NCI-H187 treated with DMSO at 0.1 percent for 48 hours (cell line): ENCODE results near the gene OR2G2.

Experiments
- DNase-seq: peaks from one replicate; lab custom pipeline; 2025; lab: John Stamatoyannopoulos, UW

Gene OR2G2

GRCh38 chr1:247588060-247588459 lies at the start of gene OR2G2:
TSS of gene OR2G2 (plus strand) at chr1:247588360. CDS start at chr1:247588360, 0 bp downstream.
- DNase-seq, result no peak

GRCh38 chr1:247538561-247538960 lies 49.6 kb upstream of the OR2G2 start:
- no peak for DNase-seq

- no peak for DNase-seq
Observed at GRCh38 chr1:247539215-247539614, 48.9 kb upstream of the OR2G2 start.

- no peak for DNase-seq
Observed at GRCh38 chr1:247540581-247540980, 47.6 kb upstream of the OR2G2 start.

- no peak for DNase-seq
Observed at GRCh38 chr1:247542811-247543210, 45.3 kb upstream of the OR2G2 start.

GRCh38 chr1:247548092-247548491 lies 40.1 kb upstream of the OR2G2 start:
- no peak for DNase-seq

GRCh38 chr1:247548769-247549182 lies 39.4 kb upstream of the OR2G2 start, which contains the start of gene GCSAML:
TSS of gene GCSAML (plus strand) at chr1:247549134. CDS start at chr1:247549192, 58 bp downstream.
- DNase-seq, result no peak

GRCh38 chr1:247551721-247552120 lies 36.4 kb upstream of the OR2G2 start:
- DNase-seq, result no peak

- DNase-seq, result no peak
Observed at GRCh38 chr1:247552231-247552630, 35.9 kb upstream of the OR2G2 start.

- no peak for DNase-seq
Observed at GRCh38 chr1:247557926-247558674, 30.1 kb upstream of the OR2G2 start.

- DNase-seq, result no peak
Observed at GRCh38 chr1:247561711-247562110, 26.4 kb upstream of the OR2G2 start.

- no peak for DNase-seq
Observed at GRCh38 chr1:247562198-247562597, 26.0 kb upstream of the OR2G2 start.

GRCh38 chr1:247574236-247574635 lies 13.9 kb upstream of the OR2G2 start:
- no peak for DNase-seq

- no peak for DNase-seq
Observed at GRCh38 chr1:247574664-247575063, 13.5 kb upstream of the OR2G2 start.

- no peak for DNase-seq
Observed at GRCh38 chr1:247576514-247576913, 11.6 kb upstream of the OR2G2 start.

- DNase-seq, result no peak
Observed at GRCh38 chr1:247578946-247579460, 9.2 kb upstream of the OR2G2 start.

- DNase-seq, result no peak
Observed at GRCh38 chr1:247605286-247605685, 17.1 kb downstream of the OR2G2 start, which contains the start of gene OR2G3. TSS of gene OR2G3 (plus strand) at chr1:247605586. CDS start at chr1:247605586, 0 bp downstream.

GRCh38 chr1:247613405-247613804 lies 25.2 kb downstream of the OR2G2 start:
- no peak for DNase-seq

- DNase-seq, result no peak
Observed at GRCh38 chr1:247614625-247615024, 26.5 kb downstream of the OR2G2 start.

GRCh38 chr1:247627951-247628350 lies 39.8 kb downstream of the OR2G2 start:
- no peak for DNase-seq

GRCh38 chr1:247638011-247638410 lies 49.9 kb downstream of the OR2G2 start:
- no peak for DNase-seq

GRCh38 chr1:247638781-247639180 lies 50.6 kb downstream of the OR2G2 start:
- DNase-seq, result no peak
